Activated CD4-positive, alpha-beta T cell treated with anti-CD3 and anti-CD28 coated beads for 36 hours (primary cell): ENCODE measurements around the gene TNFRSF1A. TPM values are rescaled to one million over a fixed set of nuclear protein-coding genes. Genes with fewer than 3 reads are reported as not detected.
A peak's percentile ranks its signal among the peaks of the same experiment; 100 is the strongest.
"Not testable (repeated sequence)": the region's sequence is repeated elsewhere in the genome, so short reads cannot be mapped to it uniquely, and the experiment has no call there.

Source experiments
- ATAC-seq: fragments of 200-7000 bp; cut with Tn5 transposase; one replicate; pipeline ENCODE4 v1.10.0; 2021; ENCODE audit warnings: mild to moderate bottlenecking, moderate library complexity
- CTCF ChIA-PET: fragments of 350-600 bp; sonication (Branson Sonifier 250); formaldehyde crosslinking; loops from one replicate; lab custom pipeline; 2021; ENCODE audit warnings: antibody characterized with exemption; lab: Charles Lee
- POLR2A ChIA-PET: fragments of 350-600 bp; sonication (Branson Sonifier 250); formaldehyde crosslinking; loops from one replicate; lab custom pipeline; 2021; ENCODE audit warnings: antibody characterized with exemption, inconsistent platforms; lab: Charles Lee
- DNase-seq: peaks from one replicate; pipeline ENCODE4 v3.0.0-alpha.2; 2020
- H3K27ac Mint-ChIP-seq: one replicate; pipeline ENCODE4 v1.8.0; 2021; ENCODE audit warnings: mixed read lengths
- H3K27me3 Mint-ChIP-seq: one replicate; pipeline ENCODE4 v1.8.0; 2021; ENCODE audit warnings: mixed read lengths
- H3K36me3 Mint-ChIP-seq: one replicate; pipeline ENCODE4 v1.8.0; 2021; ENCODE audit warnings: low read depth, mixed read lengths
- H3K4me1 Mint-ChIP-seq: one replicate; pipeline ENCODE4 v1.8.0; 2021; ENCODE audit warnings: mixed read lengths
- H3K4me3 Mint-ChIP-seq: one replicate; pipeline ENCODE4 v1.8.0; 2021; ENCODE audit warnings: mild to moderate bottlenecking, moderate library complexity, mixed read lengths
- H3K9me3 Mint-ChIP-seq: one replicate; pipeline ENCODE4 v1.8.0; 2021; ENCODE audit warnings: low read depth, mixed read lengths
- intact Hi-C, 2 experiments: fragments of 100-400 bp; cut with DNase I in 1 of 2; cut with micrococcal nuclease in 1 of 2; formaldehyde crosslinking; loops; one replicate each; pipeline versions ENCODE4 v1.14.2 to v1.15.1; 2022 to 2024; cut with DNase I, micrococcal nuclease
- total RNA-seq, 2 experiments: library from RNA; stranded (reverse); gene quantifications; one replicate each; pipeline ENCODE4 v1.2.3, GENCODE V29; 2021

TNFRSF1A gene
- total RNA-seq, 2 experiments from 2014 or later: 42.1 to 58.7 TPM

DNA sequence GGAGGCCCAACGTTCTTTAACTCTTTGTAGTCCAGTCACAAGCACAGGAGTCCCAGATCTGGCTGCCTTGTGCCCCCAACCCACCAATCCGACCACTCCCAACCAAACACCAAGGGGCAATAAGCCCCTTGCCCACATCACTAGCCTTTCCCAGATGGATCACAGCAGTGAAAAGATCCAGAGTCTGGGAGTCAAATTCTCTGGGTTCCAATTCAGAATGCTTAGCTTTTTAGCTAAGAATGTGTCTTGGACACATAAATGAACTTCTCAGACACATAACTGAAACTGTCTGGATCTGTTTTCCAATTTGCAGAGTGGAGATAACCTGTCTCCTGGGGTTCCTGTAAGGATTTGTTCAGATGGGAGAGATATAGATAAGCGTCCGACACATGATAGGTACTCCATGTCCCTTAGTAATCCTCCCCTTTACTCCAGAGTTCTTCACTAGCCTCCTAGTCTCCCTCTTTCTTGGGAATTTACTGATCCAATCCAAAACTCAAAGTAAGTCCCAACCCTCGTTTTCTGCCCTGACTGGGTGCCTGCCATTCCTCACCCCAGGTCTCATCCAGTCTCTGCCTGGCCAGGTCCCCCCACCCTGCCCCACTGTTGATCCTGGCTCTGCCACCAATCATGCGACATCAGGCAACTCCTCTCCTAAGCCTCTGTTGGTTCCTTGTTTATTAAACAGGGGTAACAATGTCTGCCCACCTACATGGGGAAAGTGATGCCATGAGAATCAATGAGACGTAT lies 439 bp upstream of the TNFRSF1A start:
- no peaks in the 10 kb centered on the region for H3K9me3 Mint-ChIP-seq
- ATAC-seq: no peak
- no peak overlapping the region for H3K4me3 Mint-ChIP-seq
- no peak for DNase-seq
- H3K27ac Mint-ChIP-seq: no peak overlapping the region
- peaks cover 2% of the 10 kb centered on the region for H3K36me3 Mint-ChIP-seq
- POLR2A ChIA-PET: interaction anchor here (0.6 to 0.7 kb wide), 2 partner anchors 147 to 148 kb away, joined by 3 read pairs; no protein-coding TSS in a partner anchor
- peaks cover 43% of the 10 kb centered on the region for H3K4me1 Mint-ChIP-seq
- intact Hi-C loops: loop anchor here (1.0 to 5.0 kb wide), 4 partner anchors 19 to 1695 kb away; partner anchors contain the start of genes AKAP3 (in 1 of the 2), CD4 (in 1 of the 2) and NDUFA9 (in 1 of the 2)
- no peaks in the 10 kb centered on the region for H3K27me3 Mint-ChIP-seq
- CTCF ChIA-PET: interaction anchor here (0.6 to 1.3 kb wide), 7 partner anchors 16 to 653 kb away, joined by 3 to 7 read pairs (median 4); no protein-coding TSS in a partner anchor

DNA sequence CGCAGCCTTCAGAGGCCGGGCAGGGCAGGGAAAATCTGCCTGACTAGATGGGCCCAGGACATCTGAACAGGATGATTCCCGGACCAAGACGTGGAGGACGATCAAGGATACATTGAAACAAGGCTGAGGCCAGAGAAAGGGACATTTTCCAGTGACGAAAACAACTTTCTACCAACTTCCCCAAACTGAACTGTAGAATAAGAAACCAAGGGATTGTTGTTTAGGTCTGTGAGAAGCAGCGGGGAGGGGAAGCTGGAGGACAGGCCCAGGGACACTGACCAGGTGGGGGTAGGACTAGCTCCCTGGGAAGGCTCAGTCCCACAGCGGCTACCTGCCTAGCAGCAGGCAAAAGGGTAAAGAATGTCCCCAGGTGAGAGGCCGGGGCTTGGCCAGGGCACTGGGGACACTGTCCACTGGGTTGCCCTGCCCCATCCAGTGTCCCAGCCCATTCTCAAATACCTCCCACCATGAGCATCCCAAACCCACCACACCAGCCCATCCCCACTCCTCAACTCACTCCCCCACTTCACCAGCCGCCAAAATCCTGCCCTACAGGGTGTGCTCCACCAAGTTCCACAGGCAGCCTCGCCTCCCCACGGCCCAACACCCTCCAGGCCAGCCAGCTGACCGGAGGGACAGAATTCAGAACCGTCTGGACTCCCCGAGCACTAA lies 995 bp downstream of the TNFRSF1A start:
- no peak for ATAC-seq
- H3K4me3 Mint-ChIP-seq: no peak overlapping the region
- ChIA-PET CTCF (interaction anchor here (1.2 to 1.3 kb wide), 2 partner anchors 14 to 18 kb away, joined by 3 to 7 read pairs; no protein-coding TSS in a partner anchor), POLR2A (no interaction called here)
- peaks cover 30% of the 10 kb centered on the region for H3K4me1 Mint-ChIP-seq
- no peaks in the 10 kb centered on the region for H3K9me3 Mint-ChIP-seq
- no peak overlapping the region for H3K27ac Mint-ChIP-seq
- intact Hi-C loops: loop anchor here in 1 of 2 experiments (5.0 kb wide), 2 partner anchors 446 to 1694 kb away; partner anchors contain the start of genes AKAP3, CD4 and NDUFA9
- no peaks in the 10 kb centered on the region for H3K27me3 Mint-ChIP-seq
- peaks cover 3% of the 10 kb centered on the region for H3K36me3 Mint-ChIP-seq
- DNase-seq: peak; percentile 35

DNA sequence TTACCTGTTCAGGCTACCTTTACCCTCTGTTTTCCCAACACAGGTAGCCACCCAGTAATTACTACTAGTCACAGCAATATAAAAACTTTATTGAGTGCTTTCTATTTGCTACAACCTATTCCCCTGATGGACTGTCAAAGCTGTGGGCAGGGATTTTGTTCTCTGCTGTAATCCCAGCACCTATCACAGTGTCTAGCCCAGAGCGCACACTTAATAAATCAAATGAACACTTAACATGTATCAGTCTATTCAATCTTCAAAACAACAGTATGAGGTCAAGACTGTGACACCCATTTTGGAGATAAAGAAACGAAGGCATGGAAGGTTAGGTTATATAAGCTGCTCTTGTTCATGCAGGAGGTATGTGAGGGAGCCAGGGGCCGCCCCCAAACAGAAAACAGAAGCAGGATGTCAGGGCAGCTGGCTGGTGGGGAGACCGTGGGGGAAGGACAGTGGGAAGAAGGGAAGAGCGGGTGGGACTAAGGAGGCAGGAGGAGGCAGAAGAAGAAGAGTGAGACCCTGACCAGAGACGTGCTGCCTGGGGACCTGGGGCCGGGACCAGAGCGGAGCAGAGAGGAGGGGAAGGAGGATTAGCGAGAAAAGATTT lies 1.7 kb downstream of the TNFRSF1A start:
- Mint-ChIP-seq H3K9me3 (no peaks in the 10 kb centered on the region), H3K4me1 (peaks cover 22% of the 10 kb centered on the region), H3K4me3 (no peak overlapping the region), H3K27me3 (no peaks in the 10 kb centered on the region), H3K27ac (no peak overlapping the region), H3K36me3 (peaks cover 7% of the 10 kb centered on the region)
- POLR2A ChIA-PET: no interaction called here
- intact Hi-C loops: loop anchor here in 1 of 2 experiments (5.0 kb wide), 2 partner anchors 447 to 1693 kb away; partner anchors contain the start of genes AKAP3, CD4 and NDUFA9
- CTCF ChIA-PET: interaction anchor here (0.6 to 1.5 kb wide), 7 partner anchors 14 to 413 kb away, joined by 3 to 6 read pairs (median 3); partner anchors contain the start of gene MLF2
- peak; percentile 55 for DNase-seq
- no peak for ATAC-seq

DNA sequence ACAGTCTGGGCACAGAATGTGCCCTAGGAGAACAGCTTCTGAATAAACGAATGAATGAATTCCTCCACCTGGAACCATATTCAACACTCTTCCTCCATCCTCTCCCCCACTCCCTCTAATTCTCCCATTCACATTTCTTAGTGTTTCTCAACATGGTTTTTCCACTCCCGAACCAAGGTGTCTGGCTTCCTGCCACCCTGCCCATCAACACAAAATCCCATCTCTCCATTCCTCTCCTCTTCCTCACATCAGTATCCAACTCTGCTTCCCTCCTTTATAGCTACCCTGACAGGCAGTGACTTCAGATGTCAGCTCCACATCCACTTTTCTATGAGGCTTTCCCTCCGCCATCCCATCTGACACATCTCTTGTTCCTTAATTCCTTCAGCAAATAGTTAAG lies 2.9 kb downstream of the TNFRSF1A start:
- ChIA-PET CTCF (interaction anchor here (0.8 to 1.5 kb wide), 5 partner anchors 16 to 126 kb away, joined by 3 to 6 read pairs (median 5); no protein-coding TSS in a partner anchor), POLR2A (interaction anchor here (0.6 to 1.1 kb wide), 4 partner anchors 9 to 195 kb away, joined by 3 read pairs; no protein-coding TSS in a partner anchor)
- no peak for DNase-seq
- no peaks in the 10 kb centered on the region for H3K9me3 Mint-ChIP-seq
- H3K27me3 Mint-ChIP-seq: no peaks in the 10 kb centered on the region
- intact Hi-C loops: loop anchor here (5.0 kb wide), 3 partner anchors 33 to 213 kb away; partner anchors contain the start of gene GAPDH (in 1 of the 2)
- peaks cover 25% of the 10 kb centered on the region for H3K4me1 Mint-ChIP-seq
- peaks cover 14% of the 10 kb centered on the region for H3K36me3 Mint-ChIP-seq
- H3K4me3 Mint-ChIP-seq: no peak overlapping the region
- H3K27ac Mint-ChIP-seq: no peak overlapping the region
- ATAC-seq: no peak

DNA sequence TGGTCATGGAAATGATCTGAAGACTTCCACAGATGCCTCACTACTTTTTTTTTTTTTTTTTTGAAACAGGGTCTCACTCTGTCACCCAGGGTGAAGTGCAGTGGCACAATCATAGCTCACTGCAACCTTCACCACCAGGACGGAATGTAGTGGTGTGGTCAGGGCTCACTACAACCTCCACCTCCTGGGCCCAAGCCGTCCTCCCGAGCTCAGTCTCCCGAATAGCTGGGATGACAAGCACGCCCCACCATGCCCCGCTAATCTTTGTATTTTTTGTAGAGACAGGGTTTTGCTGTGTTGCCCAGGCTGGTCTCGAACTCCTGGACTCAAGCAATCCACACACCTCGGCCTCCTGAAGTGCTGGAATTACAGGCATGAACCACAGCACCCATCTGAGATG lies 3.3 kb downstream of the TNFRSF1A start:
- not testable (repeated sequence) for H3K27ac Mint-ChIP-seq, DNase-seq, ATAC-seq, H3K27me3 Mint-ChIP-seq, H3K4me3 Mint-ChIP-seq, H3K9me3 Mint-ChIP-seq
- H3K36me3 Mint-ChIP-seq: peaks cover 18% of the 10 kb centered on the region
- H3K4me1 Mint-ChIP-seq: peaks cover 27% of the 10 kb centered on the region
- ChIA-PET CTCF (interaction anchor here (0.7 to 1.5 kb wide), 5 partner anchors 15 to 178 kb away, joined by 3 to 6 read pairs (median 5); no protein-coding TSS in a partner anchor), POLR2A (interaction anchor here (0.6 to 1.1 kb wide), 3 partner anchors 10 to 195 kb away, joined by 3 read pairs; no protein-coding TSS in a partner anchor)
- intact Hi-C loops: loop anchor here (5.0 kb wide), 3 partner anchors 34 to 214 kb away; partner anchors contain the start of gene GAPDH (in 1 of the 2)

DNA sequence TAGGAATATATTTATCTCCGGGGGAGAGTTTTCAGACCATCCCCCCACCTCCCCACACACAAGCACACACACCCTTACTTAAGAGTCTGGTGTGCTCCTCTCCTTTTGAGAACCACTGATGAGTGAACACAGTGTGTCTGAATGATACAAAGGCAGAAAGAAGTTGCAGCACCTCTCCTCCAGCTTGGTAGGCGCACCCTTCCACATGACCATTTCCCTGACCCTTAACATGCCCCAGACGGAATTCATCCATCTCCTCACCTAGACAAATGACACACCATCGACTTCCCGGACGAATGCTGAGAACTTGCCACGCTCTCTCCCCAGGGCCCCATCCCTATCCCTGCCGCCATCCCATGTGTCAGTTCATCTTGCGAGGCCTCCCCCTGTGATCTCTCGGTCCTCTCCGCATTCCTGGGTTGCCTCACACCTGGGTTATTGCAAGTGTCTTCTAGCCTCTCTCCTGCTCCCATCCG lies 3.9 kb downstream of the TNFRSF1A start:
- H3K4me3 Mint-ChIP-seq: no peak overlapping the region
- ChIA-PET CTCF (interaction anchor here (0.7 to 1.4 kb wide), 2 partner anchors 15 to 178 kb away, joined by 3 read pairs; no protein-coding TSS in a partner anchor), POLR2A (interaction anchor here (1.1 kb wide), 1 partner anchor 194 kb away, joined by 3 read pairs; no protein-coding TSS in a partner anchor)
- DNase-seq (no peak), ATAC-seq (no peak)
- no peaks in the 10 kb centered on the region for H3K9me3 Mint-ChIP-seq
- peaks cover 27% of the 10 kb centered on the region for H3K4me1 Mint-ChIP-seq
- no peaks in the 10 kb centered on the region for H3K27me3 Mint-ChIP-seq
- no peak overlapping the region for H3K27ac Mint-ChIP-seq
- intact Hi-C loops: loop anchor here (2.0 to 5.0 kb wide), 5 partner anchors 34 to 214 kb away; partner anchors contain the start of gene GAPDH (in 1 of the 2)
- peaks cover 22% of the 10 kb centered on the region for H3K36me3 Mint-ChIP-seq

DNA sequence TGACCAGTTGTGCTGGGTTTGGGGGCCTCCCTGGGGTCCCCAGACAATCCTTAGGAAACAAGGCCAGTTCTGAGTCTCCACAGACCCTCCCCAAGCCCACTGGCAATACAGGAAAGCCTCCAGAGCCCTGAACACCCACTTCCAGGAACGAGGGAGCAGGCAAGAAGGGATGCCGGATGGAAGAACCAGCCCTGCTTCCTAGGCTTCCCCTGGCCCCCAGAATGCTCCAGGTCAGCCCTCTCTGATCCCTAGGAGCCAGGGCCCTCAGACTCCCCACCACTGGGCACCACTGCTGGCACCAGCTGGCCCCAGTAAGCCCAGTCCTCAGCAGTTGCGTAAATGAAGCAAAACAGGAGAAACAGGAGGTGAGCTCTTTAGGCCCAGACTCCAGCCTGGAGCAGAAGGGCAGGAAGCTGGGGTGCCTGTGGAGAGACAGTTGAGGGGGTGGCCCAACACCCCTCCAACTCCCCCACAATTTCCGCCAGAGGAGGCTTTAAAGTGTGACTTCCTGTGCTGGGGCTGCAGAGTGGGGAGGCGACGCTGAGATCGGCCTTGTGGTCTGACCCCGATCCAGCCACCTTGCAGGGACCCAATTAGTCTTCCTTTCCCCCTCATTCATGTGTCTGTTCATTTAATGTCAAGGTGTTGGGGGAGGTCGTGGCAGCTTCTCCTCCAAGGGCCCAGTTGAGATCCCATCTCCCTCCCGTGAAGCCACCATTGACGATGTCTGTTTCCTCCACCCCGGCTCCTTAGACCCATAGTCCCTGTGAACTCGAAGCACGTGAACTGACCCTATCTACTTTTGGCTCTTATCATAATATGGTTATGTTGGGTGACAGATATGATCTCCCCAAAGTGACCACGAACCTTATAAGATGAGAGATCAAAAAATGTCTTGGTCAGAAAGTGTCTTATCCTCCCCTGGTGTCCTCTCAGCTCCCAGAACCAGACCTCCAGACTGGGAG lies 4.7 kb downstream of the TNFRSF1A start:
- CTCF ChIA-PET: interaction anchor here (0.5 to 3.4 kb wide), 15 partner anchors 8 to 447 kb away, joined by 3 to 21 read pairs (median 4); no protein-coding TSS in a partner anchor
- ATAC-seq: no peak
- Mint-ChIP-seq H3K36me3 (peaks cover 30% of the 10 kb centered on the region), H3K4me1 (peaks cover 25% of the 10 kb centered on the region), H3K9me3 (no peaks in the 10 kb centered on the region), H3K27me3 (no peaks in the 10 kb centered on the region), H3K27ac (no peak overlapping the region), H3K4me3 (no peak overlapping the region)
- intact Hi-C loops: loop anchor here (1.0 to 5.0 kb wide), 8 partner anchors 26 to 215 kb away; partner anchors contain the start of genes GAPDH (in 2 of the 2) and MRPL51 (in 1 of the 2)
- DNase-seq: peak; percentile 59
- POLR2A ChIA-PET: interaction anchor here (0.9 to 3.1 kb wide), 7 partner anchors 8 to 196 kb away, joined by 3 to 11 read pairs (median 3); partner anchors contain the start of genes TAPBPL and VAMP1

DNA sequence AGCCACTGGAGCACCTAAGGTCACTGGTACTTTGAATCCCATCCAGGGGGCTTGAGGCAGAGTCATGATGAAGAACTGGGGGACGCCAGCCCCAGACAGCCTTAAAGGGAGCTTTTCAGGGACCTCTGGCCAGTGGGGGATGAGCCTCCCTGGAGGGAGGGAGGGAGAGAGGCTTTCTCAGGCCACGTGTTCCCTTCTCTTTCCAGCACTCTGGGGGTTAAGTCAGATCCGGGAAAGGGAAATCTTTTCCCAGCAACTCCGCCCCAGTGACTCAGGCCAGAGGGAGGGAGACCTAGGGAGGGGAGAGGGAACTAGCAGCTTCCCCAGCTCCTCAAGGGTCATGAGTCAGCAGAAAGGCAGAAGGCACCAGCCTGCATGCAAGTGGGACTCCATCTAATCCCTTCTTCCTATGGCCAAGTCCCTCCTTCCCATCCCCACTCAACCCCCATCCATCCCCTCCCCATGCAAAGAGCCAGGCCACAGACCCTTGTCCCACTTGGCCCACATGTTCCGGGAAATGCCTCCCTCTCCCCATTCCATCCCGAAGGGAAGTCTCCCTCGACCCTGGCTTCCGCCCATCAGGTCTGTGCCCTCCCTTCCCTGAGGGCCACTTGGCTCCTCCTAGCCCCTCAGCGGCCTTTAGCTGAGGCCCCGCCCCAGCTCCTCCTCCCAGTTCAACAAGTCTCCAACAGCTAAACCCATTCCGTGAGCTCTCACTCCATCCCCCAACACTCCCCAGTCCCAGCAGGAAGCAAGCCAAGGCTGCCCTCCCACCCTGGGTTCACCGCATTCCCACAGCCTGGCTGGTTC lies 5.6 kb downstream of the TNFRSF1A start:
- no peak overlapping the region for H3K4me3 Mint-ChIP-seq
- H3K4me1 Mint-ChIP-seq: peaks cover 21% of the 10 kb centered on the region
- H3K27me3 Mint-ChIP-seq: no peaks in the 10 kb centered on the region
- ATAC-seq (peak; percentile 50), DNase-seq (peak; percentile 79)
- POLR2A ChIA-PET: interaction anchor here (0.9 to 3.1 kb wide), 7 partner anchors 9 to 196 kb away, joined by 3 to 11 read pairs (median 3); partner anchors contain the start of genes TAPBPL and VAMP1
- H3K27ac Mint-ChIP-seq: no peak overlapping the region
- peaks cover 35% of the 10 kb centered on the region for H3K36me3 Mint-ChIP-seq
- CTCF ChIA-PET: interaction anchor here (0.5 to 3.4 kb wide), 22 partner anchors 7 to 448 kb away, joined by 3 to 21 read pairs (median 4); no protein-coding TSS in a partner anchor
- intact Hi-C loops: loop anchor here (1.0 to 5.0 kb wide), 8 partner anchors 27 to 216 kb away; partner anchors contain the start of genes GAPDH (in 2 of the 2) and MRPL51 (in 1 of the 2)
- H3K9me3 Mint-ChIP-seq: no peaks in the 10 kb centered on the region
